H1 (cell line): ENCODE results near the gene FBLN2. TPM values are rescaled to one million over a fixed set of nuclear protein-coding genes. Genes with fewer than 3 reads are reported as not detected.
A peak's percentile ranks its signal among the peaks of the same experiment; 100 is the strongest.

Experiments
- CTCF ChIA-PET: fragments of 300-600 bp; sonication (Branson Sonifier 250); formaldehyde crosslinking; loops from one replicate; lab custom pipeline; 2021; ENCODE audit not compliant: partially characterized antibody; lab: Charles Lee
- POLR2A ChIA-PET: fragments of 300-600 bp; sonication (Branson Sonifier 250); formaldehyde crosslinking; loops from one replicate; lab custom pipeline; 2021; ENCODE audit warnings: inconsistent platforms; ENCODE audit not compliant: partially characterized antibody; lab: Charles Lee
- DNase-seq, 2 experiments: peaks; one replicate each; pipeline versions ENCODE4 v3.0.0 to v3.0.0-alpha.2; 2010 to 2022; ENCODE audit warnings: low spot score in 2 of 2, low read depth in 1 of 2, mixed read lengths in 1 of 2
- FAIRE-seq: peaks from 2 replicates; lab custom pipeline; 2011; peaks lifted over from hg19 to GRCh38; lab: Jason Lieb, UNC
- H2AFZ ChIP-seq: 2 replicates; pipeline ENCODE4 v1.8.1; 2012; ENCODE audit warnings: low read length, inconsistent platforms
- H2AK5ac ChIP-seq: 2 replicates; pipeline ENCODE4 v1.6.1; 2013; ENCODE audit warnings: low read depth, low read length
- H2BK120ac ChIP-seq: replicated peaks from 2 replicates; pipeline ENCODE3; 2013; ENCODE audit warnings: low read depth, low read length, inconsistent platforms
- H2BK12ac ChIP-seq: 2 replicates; pipeline ENCODE4 v1.6.1; 2013; ENCODE audit warnings: low read depth, low read length
- H2BK15ac ChIP-seq: 2 replicates; pipeline ENCODE4 v1.6.1; 2013; ENCODE audit warnings: low read length
- H2BK20ac ChIP-seq: 2 replicates; pipeline ENCODE4 v1.6.1; 2013; ENCODE audit warnings: low read length
- H2BK5ac ChIP-seq: 2 replicates; pipeline ENCODE4 v1.6.1; 2013; ENCODE audit warnings: low read depth, low read length
- H3K14ac ChIP-seq: 2 replicates; pipeline ENCODE4 v1.6.1; 2013; ENCODE audit warnings: inconsistent platforms; ENCODE audit not compliant: insufficient read length
- H3K18ac ChIP-seq: 2 replicates; pipeline ENCODE4 v1.6.1; 2013; ENCODE audit warnings: low read length; ENCODE audit errors: extremely low read depth
- H3K23ac ChIP-seq: 2 replicates; pipeline ENCODE4 v1.6.1; 2013; ENCODE audit warnings: inconsistent platforms; ENCODE audit not compliant: insufficient read length
- H3K23me2 ChIP-seq: 2 replicates; pipeline ENCODE4 v1.6.1; 2013; ENCODE audit warnings: low read depth, low read length
- H3K27ac ChIP-seq: 2 replicates; pipeline ENCODE4 v1.6.1; 2011; ENCODE audit warnings: low read depth, low read length, inconsistent platforms
- H3K27me3 ChIP-seq, 4 experiments: replicated peaks in 1 of 4; 1 replicate in 1 of 4; 2 replicates in 3 of 4; pipeline versions ENCODE4 v1.6.1 to v1.8.1; 2011 to 2013; ENCODE audit warnings: low read length in 3 of 4, mild to moderate bottlenecking in 3 of 4, inconsistent platforms in 2 of 4, mixed read lengths in 2 of 4, moderate library complexity in 1 of 4; ENCODE audit not compliant: control insufficient read depth in 3 of 4, insufficient read depth in 3 of 4; ENCODE audit errors: extremely low read depth in 1 of 4
- H3K36me3 ChIP-seq, 4 experiments: 2 replicates each; pipeline versions ENCODE4 v1.6.1 to v1.8.1; 2011 to 2013; ENCODE audit warnings: mild to moderate bottlenecking in 4 of 4, low read length in 3 of 4, moderate library complexity in 2 of 4, control low read depth in 1 of 4, inconsistent platforms in 1 of 4; ENCODE audit not compliant: insufficient read depth in 4 of 4, control insufficient read depth in 2 of 4
- H3K4ac ChIP-seq: replicated peaks from 2 replicates; pipeline ENCODE3; 2013; ENCODE audit warnings: low read length, low read depth, mixed read lengths, inconsistent platforms; ENCODE audit not compliant: insufficient read length
- H3K4me1 ChIP-seq, 4 experiments: replicated peaks in 1 of 4; 1 replicate in 1 of 4; 2 replicates in 3 of 4; pipeline versions ENCODE4 v1.6.1 to v1.8.1; 2011 to 2013; ENCODE audit warnings: low read length in 3 of 4, inconsistent platforms in 2 of 4, mixed read lengths in 1 of 4; ENCODE audit not compliant: insufficient read depth in 4 of 4, control insufficient read depth in 3 of 4
- H3K4me2 ChIP-seq, 2 experiments: 2 replicates each; pipeline versions ENCODE4 v1.6.1 to v1.8.1; 2011 to 2013; ENCODE audit warnings: low read depth in 2 of 2, low read length in 2 of 2, control low read depth in 1 of 2, inconsistent platforms in 1 of 2, mild to moderate bottlenecking in 1 of 2; ENCODE audit not compliant: insufficient read depth in 1 of 2
- H3K4me3 ChIP-seq, 4 experiments: fragments of 200-600, 300-600 bp in 1 of 4; sonication (generic), shearing (Covaris generic), sonication (Bioruptor Twin) in 1 of 4; 2 replicates each; pipeline versions ENCODE4 v1.5.1 to v1.8.1; 2011 to 2016; ENCODE audit warnings: low read length in 4 of 4, low read depth in 3 of 4, control low read depth in 2 of 4, inconsistent platforms in 2 of 4, mild to moderate bottlenecking in 2 of 4, mixed read lengths in 1 of 4, moderate library complexity in 1 of 4; ENCODE audit not compliant: insufficient read depth in 2 of 4; ENCODE audit errors: extremely low read depth in 1 of 4
- H3K56ac ChIP-seq: replicated peaks from 2 replicates; pipeline ENCODE3; 2013; ENCODE audit warnings: low read depth, mild to moderate bottlenecking, mixed read lengths, low read length, inconsistent platforms; ENCODE audit not compliant: insufficient read length
- H3K79me1 ChIP-seq: 2 replicates; pipeline ENCODE4 v1.6.1; 2013; ENCODE audit warnings: low read depth, low read length, control low read depth
- H3K79me2 ChIP-seq, 2 experiments: 2 replicates each; pipeline versions ENCODE4 v1.6.1 to v1.8.1; 2012 to 2013; ENCODE audit warnings: low read length in 2 of 2, mild to moderate bottlenecking in 2 of 2, inconsistent platforms in 1 of 2; ENCODE audit not compliant: insufficient read depth in 2 of 2, control insufficient read depth in 1 of 2
- H3K9ac ChIP-seq, 4 experiments: replicated peaks in 1 of 4; 1 replicate in 1 of 4; 2 replicates in 3 of 4; pipeline versions ENCODE4 v1.6.1 to v1.8.1; 2011 to 2013; ENCODE audit warnings: low read depth in 3 of 4, low read length in 3 of 4, control low read depth in 2 of 4, mild to moderate bottlenecking in 2 of 4, moderate library complexity in 2 of 4, inconsistent platforms in 1 of 4; ENCODE audit errors: extremely low read depth in 1 of 4
- H3K9me3 ChIP-seq, 2 experiments: 2 replicates each; pipeline versions ENCODE4 v1.6.1 to v1.8.1; 2012 to 2013; ENCODE audit warnings: mild to moderate bottlenecking in 2 of 2, moderate library complexity in 2 of 2, control low read depth in 1 of 2, inconsistent platforms in 1 of 2, low read depth in 1 of 2, low read length in 1 of 2, mixed read lengths in 1 of 2; ENCODE audit not compliant: insufficient read depth in 2 of 2
- H4K20me1 ChIP-seq, 2 experiments: replicated peaks in 1 of 2; 2 replicates each; pipeline versions ENCODE3 to v1.8.1; 2011 to 2013; ENCODE audit warnings: inconsistent platforms in 2 of 2, low read length in 2 of 2, mild to moderate bottlenecking in 1 of 2; ENCODE audit not compliant: insufficient read depth in 2 of 2, control insufficient read depth in 1 of 2
- H4K5ac ChIP-seq: 2 replicates; pipeline ENCODE4 v1.6.1; 2013; ENCODE audit warnings: low read length, low read depth, mixed read lengths, inconsistent platforms; ENCODE audit not compliant: insufficient read length
- H4K8ac ChIP-seq: 2 replicates; pipeline ENCODE4 v1.8.0; 2013; ENCODE audit warnings: mild to moderate bottlenecking, moderate library complexity, low read length, inconsistent platforms; ENCODE audit not compliant: insufficient read depth; ENCODE audit errors: extremely low read depth
- H4K91ac ChIP-seq: replicated peaks from 2 replicates; pipeline ENCODE3; 2013; ENCODE audit warnings: low read length, mixed read lengths, inconsistent platforms; ENCODE audit not compliant: insufficient read length
- EGR1 ChIP-seq: IDR thresholded peaks from 2 replicates; pipeline ENCODE4 v1.6.1; 2011; ENCODE audit warnings: low read depth, low read length, borderline replicate concordance
- HDAC2 ChIP-seq, 2 experiments: fragments of 300-600 bp in 1 of 2; sonication (generic) in 1 of 2; IDR thresholded peaks; 2 replicates each; pipeline ENCODE4 v1.6.1; 2011 to 2012; ENCODE audit warnings: low read depth in 2 of 2, low read length in 2 of 2, mild to moderate bottlenecking in 2 of 2, moderate library complexity in 2 of 2, borderline replicate concordance in 1 of 2, inconsistent platforms in 1 of 2
- JUN ChIP-seq: IDR thresholded peaks from 2 replicates; pipeline ENCODE4 v1.6.1; 2011; ENCODE audit warnings: low read depth, mild to moderate bottlenecking, improper control_type of control experiment, low read length
- KDM1A ChIP-seq: fragments of 200-600, 300-600 bp; sonication (generic); IDR thresholded peaks from 2 replicates; pipeline ENCODE4 v1.7.1; 2016; ENCODE audit warnings: mild to moderate bottlenecking, low read length, borderline replicate concordance
- SAP30 ChIP-seq: fragments of 300-600 bp; sonication (generic); IDR thresholded peaks from 2 replicates; pipeline ENCODE4 v1.7.1; 2012; ENCODE audit warnings: low read length, moderate library complexity, mild to moderate bottlenecking, inconsistent platforms; ENCODE audit not compliant: insufficient read depth, insufficient replicate concordance
- SUZ12 ChIP-seq: fragments of 200-600 bp; sonication (generic); IDR thresholded peaks from 2 replicates; pipeline ENCODE4 v1.6.1; 2012; ENCODE audit warnings: mild to moderate bottlenecking, inconsistent platforms, low read length, moderate library complexity, mixed read lengths
- TAF7 ChIP-seq: optimal IDR thresholded peaks from 2 replicates; pipeline ENCODE3; 2011; ENCODE audit warnings: low read depth, mild to moderate bottlenecking, inconsistent platforms, low read length, moderate library complexity, borderline replicate concordance
- TCF12 ChIP-seq: IDR thresholded peaks from 2 replicates; pipeline ENCODE4 v1.6.1; 2011; ENCODE audit warnings: low read depth, mild to moderate bottlenecking, low read length
- WGBS, 2 experiments: shearing (Covaris generic) in 1 of 2; methylation state at CpG; one replicate each; pipeline versions ENCODE4 v1.1.6 to v1.1.7; 2013 to 2015; ENCODE audit warnings: low lambda C conversion rate in 2 of 2, mixed read lengths in 2 of 2, inconsistent platforms in 1 of 2, low coverage in 1 of 2, missing lambda C conversion rate in 1 of 2; ENCODE audit not compliant: insufficient replicate concordance in 2 of 2, insufficient coverage in 1 of 2, insufficient read length in 1 of 2; ENCODE audit errors: extremely low coverage in 1 of 2, missing lambda C conversion rate in 1 of 2; 5-methylcytosine and 5-hydroxymethylcytosine counted together
- polyA plus RNA-seq, 7 experiments: library from polyadenylated mRNA; depleted of rRNA in 3 of 7; stranded (reverse) in 5 of 7; unstranded in 2 of 7; fragments of >200 nt in 5 of 7; fragments of 200-250 nt in 2 of 7; gene quantifications; 1 replicate in 5 of 7; 2 replicates in 1 of 7; 4 replicates in 1 of 7; pipeline versions ENCODE4 v1.2.1 to v1.2.3, GENCODE V29; 2011 to 2013; ENCODE audit warnings: missing spikeins in 2 of 7, mixed read lengths in 2 of 7
- total RNA-seq: library from RNA; stranded (reverse); fragmentation: NEBNext Ultra II Directional; extraction: Animal tissue kit (Norgen Biotek cat#: 25700); gene quantifications from 2 replicates; pipeline ENCODE4 v1.2.1, GENCODE V29; 2021
- TF ChIP-seq, protein P1 (sequence below): IDR thresholded peaks from 2 replicates; pipeline ENCODE4 v1.6.1; 2012; ENCODE audit warnings: inconsistent platforms
- TF ChIP-seq, protein P2 (sequence below), 3 experiments: IDR thresholded peaks; 1 replicate in 2 of 3; 2 replicates in 1 of 3; pipeline versions ENCODE4 v1.5.1 to v1.6.1; 2011; ENCODE audit warnings: low read length in 3 of 3, mild to moderate bottlenecking in 3 of 3, inconsistent platforms in 2 of 3, low read depth in 1 of 3, moderate library complexity in 1 of 3; ENCODE audit not compliant: insufficient read depth in 1 of 3; ENCODE audit errors: control extremely low read depth in 1 of 3

The FBLN2 gene
- total and polyA plus RNA-seq, 2 of the 8 experiments (the other 6 are each of a cell fraction or from before 2014, with no cell fraction given): 17.4 to 24.2 TPM

DNA sequence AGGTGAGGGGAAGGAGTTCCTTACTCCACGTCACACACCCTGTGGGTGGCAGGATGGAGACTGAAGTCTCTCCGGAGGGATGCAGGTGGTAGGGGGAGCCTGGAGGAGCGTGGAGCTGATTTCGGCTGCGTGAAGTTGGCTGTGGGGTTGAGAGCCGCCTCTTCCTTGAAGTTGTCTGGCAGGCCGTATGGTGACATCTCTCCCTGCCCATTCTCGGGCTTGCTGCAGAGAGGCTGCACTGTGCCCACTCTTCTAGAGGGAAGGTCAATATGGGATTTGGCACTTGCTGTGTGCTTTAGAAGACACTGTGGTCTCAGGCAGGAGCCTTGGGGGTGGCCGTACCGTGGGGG, 13.4 kb upstream of the FBLN2 start:
- no peak overlapping the region for H2AFZ ChIP-seq
- H4K20me1 ChIP-seq: no peaks in the 10 kb centered on the region
- no peak overlapping the region for H2BK12ac ChIP-seq
- H2BK20ac ChIP-seq: no peak overlapping the region
- H3K23ac ChIP-seq: no peak overlapping the region
- no peaks in the 10 kb centered on the region for H3K27me3 ChIP-seq
- DNase-seq (no peak), FAIRE-seq (no peak)
- H4K8ac ChIP-seq: no peak overlapping the region
- H3K27ac ChIP-seq: no peak overlapping the region
- no peaks in the 10 kb centered on the region for H3K9me3 ChIP-seq
- H4K91ac ChIP-seq: no peak overlapping the region
- no peak overlapping the region for H2BK120ac ChIP-seq
- peak overlapping the region; percentile 18; the same call in 1 of the 2 replicates for H2BK15ac ChIP-seq
- no peak overlapping the region; the same call in 1 of the 2 replicates for H3K18ac ChIP-seq
- ChIA-PET CTCF (interaction anchor here (0.7 to 51.2 kb wide), 4 partner anchors 12 to 196 kb away, joined by 3 to 856 read pairs (median 6); no protein-coding TSS in a partner anchor), POLR2A (interaction anchor here (1.0 to 1.4 kb wide), 2 partner anchors 10 to 11 kb away, joined by 3 read pairs; no protein-coding TSS in a partner anchor)
- H2BK5ac ChIP-seq: 0 out of 2 replicates have a peak overlapping the region, but pooled peaks have one; percentile 56
- H3K4me2 ChIP-seq: no peak overlapping the region
- WGBS, 2 experiments: 81% methylated on average over 7 of the region's 10 CpGs; no CpG with 5 or more reads in 1 of the 2 experiments
- no peak overlapping the region for H3K9ac ChIP-seq
- H3K79me2 ChIP-seq: no peaks in the 10 kb centered on the region
- H3K56ac ChIP-seq: no peak overlapping the region
- no peak overlapping the region for H4K5ac ChIP-seq
- no peaks in the 10 kb centered on the region for H3K23me2 ChIP-seq
- H3K79me1 ChIP-seq: no peaks in the 10 kb centered on the region
- H3K4me3 ChIP-seq: no peak overlapping the region
- H3K36me3 ChIP-seq: no peaks in the 10 kb centered on the region
- H3K4me1 ChIP-seq: peaks cover 0 to 5% (median 1%) of the 10 kb centered on the region in 4 experiments; a peak in 2 of 7 replicates
- H2AK5ac ChIP-seq: 0 out of 2 replicates have a peak overlapping the region, but pooled peaks have one; percentile 16
- no peak overlapping the region for H3K4ac ChIP-seq
- no peak overlapping the region for H3K14ac ChIP-seq
- TF ChIP-seq, protein P1, sequence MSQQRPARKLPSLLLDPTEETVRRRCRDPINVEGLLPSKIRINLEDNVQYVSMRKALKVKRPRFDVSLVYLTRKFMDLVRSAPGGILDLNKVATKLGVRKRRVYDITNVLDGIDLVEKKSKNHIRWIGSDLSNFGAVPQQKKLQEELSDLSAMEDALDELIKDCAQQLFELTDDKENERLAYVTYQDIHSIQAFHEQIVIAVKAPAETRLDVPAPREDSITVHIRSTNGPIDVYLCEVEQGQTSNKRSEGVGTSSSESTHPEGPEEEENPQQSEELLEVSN: no peak
- TF ChIP-seq KDM1A (no peak), EGR1 (no peak), SUZ12 (no peak), TCF12 (no peak), TAF7 (no peak), SAP30 (no peak), HDAC2 (IDR thresholded peaks at IDR 0.05; ENCODE audit: borderline replicate concordance in 1 of 2, low read depth in 2 of 2, low read length in 2 of 2) (no peak), JUN (no peak)
- TF ChIP-seq, protein P2, sequence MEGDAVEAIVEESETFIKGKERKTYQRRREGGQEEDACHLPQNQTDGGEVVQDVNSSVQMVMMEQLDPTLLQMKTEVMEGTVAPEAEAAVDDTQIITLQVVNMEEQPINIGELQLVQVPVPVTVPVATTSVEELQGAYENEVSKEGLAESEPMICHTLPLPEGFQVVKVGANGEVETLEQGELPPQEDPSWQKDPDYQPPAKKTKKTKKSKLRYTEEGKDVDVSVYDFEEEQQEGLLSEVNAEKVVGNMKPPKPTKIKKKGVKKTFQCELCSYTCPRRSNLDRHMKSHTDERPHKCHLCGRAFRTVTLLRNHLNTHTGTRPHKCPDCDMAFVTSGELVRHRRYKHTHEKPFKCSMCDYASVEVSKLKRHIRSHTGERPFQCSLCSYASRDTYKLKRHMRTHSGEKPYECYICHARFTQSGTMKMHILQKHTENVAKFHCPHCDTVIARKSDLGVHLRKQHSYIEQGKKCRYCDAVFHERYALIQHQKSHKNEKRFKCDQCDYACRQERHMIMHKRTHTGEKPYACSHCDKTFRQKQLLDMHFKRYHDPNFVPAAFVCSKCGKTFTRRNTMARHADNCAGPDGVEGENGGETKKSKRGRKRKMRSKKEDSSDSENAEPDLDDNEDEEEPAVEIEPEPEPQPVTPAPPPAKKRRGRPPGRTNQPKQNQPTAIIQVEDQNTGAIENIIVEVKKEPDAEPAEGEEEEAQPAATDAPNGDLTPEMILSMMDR (IDR thresholded peaks at IDR 0.05; ENCODE audit: control extremely low read depth in 1 of 3, insufficient read depth in 1 of 3, low read depth in 1 of 3, low read length in 3 of 3): no peak
